Measurements from ENCODE around the gene FOXP1. TPM values are rescaled to one million over a fixed set of nuclear protein-coding genes. Genes with fewer than 3 reads are reported as not detected.

The FOXP1 gene
- total and polyA plus RNA-seq, 3 experiments from 2014 or later, result 142 to 185 (median 147) TPM

DNA sequence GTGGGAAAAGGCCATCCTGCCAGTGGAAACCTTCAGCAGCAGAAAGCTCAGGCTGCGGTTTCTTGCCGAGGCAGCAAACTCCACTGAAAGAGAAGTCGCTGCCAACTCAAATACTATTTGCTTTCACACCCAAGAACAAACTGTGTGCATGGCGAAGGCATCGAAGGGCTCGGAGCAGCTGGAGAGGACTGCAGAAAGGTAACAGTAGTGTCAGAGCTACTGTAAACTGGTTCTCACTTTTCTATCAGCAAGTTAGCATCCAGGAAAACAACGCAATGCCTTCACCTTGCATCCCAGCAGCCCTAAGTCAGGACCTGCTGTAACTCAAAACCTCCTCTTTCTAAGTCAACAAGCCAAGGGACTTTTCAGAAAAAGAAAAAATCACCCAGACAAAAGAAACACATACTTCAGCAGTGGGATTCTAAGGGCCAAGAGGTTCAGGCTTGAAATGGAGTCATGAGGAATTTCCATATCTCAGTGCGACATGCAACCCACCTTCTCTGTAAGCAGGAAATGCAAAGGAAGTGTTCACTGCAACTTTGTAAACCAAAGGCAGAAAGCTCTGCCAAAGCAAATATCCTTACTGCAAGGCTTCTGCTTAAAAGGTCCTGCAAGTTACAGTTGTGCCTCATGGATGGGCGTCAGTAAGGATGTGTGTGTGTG lies 193.5 kb downstream of the FOXP1 start:
- Histone ChIP-seq H3K27ac (ENCODE audit: low read depth, low read length) (peak overlapping the region; percentile 1), H3K36me3 (ENCODE audit: insufficient read depth, low read length) (no peaks in the 10 kb centered on the region), H3K9me3 (ENCODE audit: low read length) (no peaks in the 10 kb centered on the region), H3K27me3 (ENCODE audit: insufficient read depth, low read length, poor library complexity, severe bottlenecking) (no peaks in the 10 kb centered on the region), H3K4me1 (ENCODE audit: insufficient read depth, low read length) (peaks cover 76% of the 10 kb centered on the region), H3K4me3 (ENCODE audit: low read length) (peak overlapping the region; percentile 40)
- Mint-ChIP-seq H3K27me3 (no peaks in the 10 kb centered on the region), H3K4me1 (peaks cover 58 to 78% (median 73%) of the 10 kb centered on the region in 3 donors), H3K27ac (peak overlapping the region; percentile 66 to 88 (median 84)), H3K36me3 (peaks cover 0 to 11% (median 5%) of the 10 kb centered on the region in 3 donors), H3K9me3 (no peaks in the 10 kb centered on the region), H3K4me3 (peak overlapping the region in 6 of 7 donors; percentile 61 to 82 (median 70))
- DNase-seq, result peak in 1 of 5 donors; percentile 60
- ChIA-PET POLR2A (no interaction called here), CTCF (interaction anchor here (0.5 kb wide), 1 partner anchor 255 kb away, joined by 3 read pairs; no protein-coding TSS in a partner anchor)

DNA sequence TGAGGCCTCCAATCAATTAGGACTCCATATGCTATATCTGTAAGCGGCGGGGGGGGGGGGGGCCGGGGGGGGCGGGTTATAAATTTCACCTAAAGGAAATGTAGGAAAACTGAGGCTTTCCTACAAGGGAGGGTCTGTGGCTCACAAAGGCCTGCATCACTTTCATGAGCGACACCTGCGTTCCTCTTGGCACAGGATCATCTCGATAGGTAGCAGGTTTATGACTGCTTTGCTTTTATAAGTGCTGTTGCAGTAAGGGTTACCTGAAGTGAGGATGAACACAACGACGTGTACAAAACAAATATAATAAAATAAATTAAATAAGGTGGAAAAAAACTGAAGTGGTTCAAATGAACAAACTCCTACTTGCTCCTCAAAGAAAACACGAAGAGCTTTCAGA lies 194.3 kb downstream of the FOXP1 start:
- Histone ChIP-seq H3K4me3 (ENCODE audit: low read length) (no peak overlapping the region), H3K36me3 (ENCODE audit: insufficient read depth, low read length) (no peaks in the 10 kb centered on the region), H3K27ac (ENCODE audit: low read depth, low read length) (no peak overlapping the region), H3K27me3 (ENCODE audit: insufficient read depth, low read length, poor library complexity, severe bottlenecking) (no peaks in the 10 kb centered on the region), H3K4me1 (ENCODE audit: insufficient read depth, low read length) (peaks cover 83% of the 10 kb centered on the region), H3K9me3 (ENCODE audit: low read length) (no peaks in the 10 kb centered on the region)
- no peak for DNase-seq
- ChIA-PET POLR2A (no interaction called here), CTCF (interaction anchor here (0.5 kb wide), 1 partner anchor 254 kb away, joined by 3 read pairs; no protein-coding TSS in a partner anchor)
- peaks cover 65 to 84% (median 79%) of the 10 kb centered on the region in 3 donors for H3K4me1 Mint-ChIP-seq
- no peaks in the 10 kb centered on the region for H3K27me3 Mint-ChIP-seq
- H3K36me3 Mint-ChIP-seq, result peaks cover 0 to 10% (median 9%) of the 10 kb centered on the region in 3 donors
- H3K27ac Mint-ChIP-seq, result no peak overlapping the region
- no peak overlapping the region for H3K4me3 Mint-ChIP-seq
- no peaks in the 10 kb centered on the region for H3K9me3 Mint-ChIP-seq

DNA sequence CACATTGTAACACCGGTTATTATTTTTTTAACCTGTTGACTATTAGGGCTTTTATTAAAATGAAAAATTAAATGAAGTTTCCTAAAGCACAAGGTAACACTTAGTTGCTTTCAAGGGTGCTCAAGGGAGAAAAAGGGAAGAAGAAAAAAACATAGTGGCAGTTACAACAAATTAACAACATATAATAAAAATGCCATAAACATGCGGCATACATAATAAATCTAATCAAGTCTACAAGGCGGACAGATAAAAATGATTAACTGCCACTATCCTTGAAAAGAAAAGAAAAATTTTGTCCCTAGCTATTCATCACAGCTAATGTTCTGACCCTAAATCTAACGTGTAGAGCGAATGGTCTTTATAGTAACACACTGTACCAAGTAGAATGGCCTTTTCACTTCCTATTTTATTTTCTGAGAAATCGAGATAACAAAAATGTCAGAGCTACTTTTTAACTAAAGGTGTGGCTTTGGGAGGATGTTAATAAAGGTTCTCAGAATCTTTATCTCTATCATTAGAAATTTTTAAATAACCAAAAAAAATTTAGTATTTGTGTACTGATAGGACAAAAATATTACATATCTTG lies 194.9 kb downstream of the FOXP1 start:
- ChIA-PET CTCF (no interaction called here), POLR2A (no interaction called here)
- Mint-ChIP-seq H3K36me3 (peaks cover 0 to 9% (median 7%) of the 10 kb centered on the region in 3 donors), H3K27ac (peak overlapping the region in 1 of 8 donors; percentile 10), H3K4me1 (peaks cover 63 to 84% (median 79%) of the 10 kb centered on the region in 3 donors), H3K9me3 (no peaks in the 10 kb centered on the region), H3K27me3 (no peaks in the 10 kb centered on the region), H3K4me3 (no peak overlapping the region)
- Histone ChIP-seq H3K9me3 (ENCODE audit: low read length) (no peaks in the 10 kb centered on the region), H3K4me1 (ENCODE audit: insufficient read depth, low read length) (peaks cover 85% of the 10 kb centered on the region), H3K27ac (ENCODE audit: low read depth, low read length) (no peak overlapping the region), H3K27me3 (ENCODE audit: insufficient read depth, low read length, poor library complexity, severe bottlenecking) (no peaks in the 10 kb centered on the region), H3K4me3 (ENCODE audit: low read length) (no peak overlapping the region), H3K36me3 (ENCODE audit: insufficient read depth, low read length) (no peaks in the 10 kb centered on the region)
- DNase-seq, result no peak

DNA sequence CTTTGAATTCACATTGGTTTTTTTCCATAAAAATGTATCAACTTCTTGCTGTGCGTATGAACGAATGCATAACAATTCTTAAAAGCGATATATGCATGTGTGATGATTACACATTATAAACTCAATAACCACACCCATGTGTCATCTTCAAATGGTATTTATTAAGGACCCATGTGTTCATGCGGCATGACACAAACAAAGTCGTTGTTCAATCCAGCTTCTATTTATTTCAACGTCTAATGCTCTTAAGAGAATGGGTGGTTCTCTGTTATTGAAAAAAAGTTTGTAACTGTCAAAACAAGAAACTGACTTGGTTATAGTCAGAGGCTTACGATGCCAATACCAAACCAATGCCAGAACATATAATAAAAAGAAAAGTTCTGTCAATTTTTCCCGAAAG lies 195.9 kb downstream of the FOXP1 start:
- Histone ChIP-seq H3K27me3 (ENCODE audit: insufficient read depth, low read length, poor library complexity, severe bottlenecking) (no peaks in the 10 kb centered on the region), H3K9me3 (ENCODE audit: low read length) (no peaks in the 10 kb centered on the region), H3K36me3 (ENCODE audit: insufficient read depth, low read length) (no peaks in the 10 kb centered on the region), H3K4me1 (ENCODE audit: insufficient read depth, low read length) (peaks cover 85% of the 10 kb centered on the region), H3K4me3 (ENCODE audit: low read length) (no peak overlapping the region), H3K27ac (ENCODE audit: low read depth, low read length) (no peak overlapping the region)
- ChIA-PET POLR2A (no interaction called here), CTCF (no interaction called here)
- H3K27ac Mint-ChIP-seq, result no peak overlapping the region
- H3K27me3 Mint-ChIP-seq, result no peaks in the 10 kb centered on the region
- H3K4me3 Mint-ChIP-seq, result no peak overlapping the region
- DNase-seq, result no peak
- peaks cover 0 to 10% (median 8%) of the 10 kb centered on the region in 3 donors for H3K36me3 Mint-ChIP-seq
- no peaks in the 10 kb centered on the region for H3K9me3 Mint-ChIP-seq
- H3K4me1 Mint-ChIP-seq, result peaks cover 73 to 86% (median 83%) of the 10 kb centered on the region in 3 donors

DNA sequence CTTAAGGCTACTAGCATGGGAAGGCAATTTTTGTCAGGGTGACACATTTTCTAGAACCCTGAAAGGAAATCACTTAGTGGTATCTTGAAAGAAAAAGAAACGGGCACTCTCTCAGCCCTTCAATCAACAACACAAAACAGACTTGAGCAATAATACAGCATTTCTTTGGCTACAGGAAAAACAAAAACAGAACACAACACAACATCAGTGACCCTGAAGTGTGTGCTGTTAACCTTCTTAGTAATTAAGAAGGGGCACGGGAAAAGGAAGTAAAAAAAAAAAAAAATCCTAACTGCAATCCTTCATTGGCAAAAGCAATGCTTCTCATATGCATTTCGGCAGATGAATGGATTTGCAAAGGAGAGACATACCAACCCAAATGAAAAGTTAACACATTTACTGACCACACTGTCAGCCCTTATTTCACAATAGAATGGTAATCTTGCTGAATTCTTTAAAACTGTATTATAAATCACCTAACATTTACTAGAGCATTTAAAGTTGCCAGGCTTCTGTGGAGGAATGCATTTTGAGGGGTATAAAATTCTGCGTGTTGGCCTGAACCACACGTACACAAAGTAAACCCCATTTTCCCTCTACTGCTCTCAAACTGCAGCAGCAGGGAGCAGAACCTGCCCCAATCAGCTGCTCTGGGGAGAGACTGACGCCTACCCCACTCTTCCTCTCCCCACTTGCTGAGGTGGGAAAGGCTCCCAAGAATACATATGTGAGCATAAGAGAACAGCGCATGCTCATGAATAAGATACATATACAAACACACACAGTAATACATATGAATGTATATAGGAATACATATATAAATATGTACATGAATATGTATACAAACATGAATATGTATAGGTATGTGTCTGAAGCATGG lies 198.5 kb downstream of the FOXP1 start:
- Mint-ChIP-seq H3K4me1 (peaks cover 55 to 79% (median 66%) of the 10 kb centered on the region in 3 donors), H3K36me3 (peaks cover 4 to 12% (median 11%) of the 10 kb centered on the region in 3 donors), H3K27ac (peak overlapping the region in 5 of 8 donors; percentile 6 to 70 (median 64)), H3K4me3 (peak overlapping the region in 4 of 7 donors; percentile 8 to 33 (median 24)), H3K27me3 (no peaks in the 10 kb centered on the region), H3K9me3 (no peaks in the 10 kb centered on the region)
- H3K4me1 ChIP-seq (ENCODE audit: insufficient read depth, low read length), result peaks cover 64% of the 10 kb centered on the region
- ChIA-PET CTCF (no interaction called here), POLR2A (no interaction called here)
- H3K36me3 ChIP-seq (ENCODE audit: insufficient read depth, low read length), result no peaks in the 10 kb centered on the region
- H3K4me3 ChIP-seq (ENCODE audit: low read length), result no peak overlapping the region
- no peak for DNase-seq
- no peak overlapping the region for H3K27ac ChIP-seq (ENCODE audit: low read depth, low read length)
- no peaks in the 10 kb centered on the region for H3K27me3 ChIP-seq (ENCODE audit: insufficient read depth, low read length, poor library complexity, severe bottlenecking)
- no peaks in the 10 kb centered on the region for H3K9me3 ChIP-seq (ENCODE audit: low read length)

DNA sequence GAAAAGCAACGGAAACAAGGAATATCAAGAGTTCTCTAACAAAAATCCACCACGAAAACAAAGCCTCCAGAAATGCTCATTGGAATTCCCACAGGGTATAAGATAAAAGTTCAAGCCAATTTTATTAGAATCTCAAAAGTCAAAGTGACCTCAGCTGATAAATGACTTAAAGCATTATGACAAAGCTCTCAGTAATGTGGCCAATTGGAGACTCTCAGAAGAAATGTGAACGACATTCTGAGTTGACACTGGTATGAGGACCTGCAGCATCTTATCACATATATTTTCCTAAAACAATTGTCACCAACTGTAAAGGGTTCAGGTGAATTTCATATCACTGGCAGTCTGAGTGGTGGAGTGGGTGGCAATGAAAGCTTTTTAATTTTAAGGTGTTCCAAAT lies 199.1 kb downstream of the FOXP1 start:
- Mint-ChIP-seq H3K27ac (peak overlapping the region in 4 of 8 donors; percentile 44 to 70 (median 61)), H3K36me3 (peaks cover 4 to 16% (median 16%) of the 10 kb centered on the region in 3 donors), H3K4me1 (peaks cover 54 to 80% (median 67%) of the 10 kb centered on the region in 3 donors), H3K4me3 (peak overlapping the region in 3 of 7 donors; percentile 23 to 33 (median 26)), H3K9me3 (no peaks in the 10 kb centered on the region), H3K27me3 (no peaks in the 10 kb centered on the region)
- no peak for DNase-seq
- Histone ChIP-seq H3K9me3 (ENCODE audit: low read length) (no peaks in the 10 kb centered on the region), H3K27me3 (ENCODE audit: insufficient read depth, low read length, poor library complexity, severe bottlenecking) (no peaks in the 10 kb centered on the region), H3K27ac (ENCODE audit: low read depth, low read length) (no peak overlapping the region), H3K36me3 (ENCODE audit: insufficient read depth, low read length) (no peaks in the 10 kb centered on the region), H3K4me1 (ENCODE audit: insufficient read depth, low read length) (peaks cover 57% of the 10 kb centered on the region), H3K4me3 (ENCODE audit: low read length) (no peak overlapping the region)
- POLR2A ChIA-PET, result no interaction called here
- CTCF ChIA-PET, result no interaction called here

DNA sequence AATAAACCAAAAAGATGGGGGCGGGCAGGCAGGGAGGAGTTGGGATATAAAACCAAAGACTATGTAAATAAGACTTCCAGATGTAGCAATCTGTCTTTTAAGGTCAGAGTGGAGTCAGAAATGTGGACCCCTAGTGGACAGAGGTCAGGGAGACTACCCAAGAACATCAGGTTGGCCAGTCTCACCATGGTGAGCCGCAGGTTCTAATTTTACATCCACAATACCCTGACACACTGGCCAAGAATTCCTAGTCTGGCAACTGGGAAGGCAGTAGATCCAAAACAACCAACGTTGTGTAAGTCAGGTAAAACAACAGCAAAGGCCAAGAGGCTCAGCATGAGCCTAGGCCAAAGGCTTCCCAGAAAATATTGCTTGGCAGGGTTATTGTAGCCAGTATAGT lies 203.4 kb downstream of the FOXP1 start:
- no peaks in the 10 kb centered on the region for H3K9me3 Mint-ChIP-seq
- peaks cover 4 to 23% (median 16%) of the 10 kb centered on the region in 3 donors for H3K36me3 Mint-ChIP-seq
- H3K27ac Mint-ChIP-seq, result peak overlapping the region in 2 of 8 donors; percentile 32 to 53
- H3K27me3 Mint-ChIP-seq, result no peaks in the 10 kb centered on the region
- peaks cover 39% of the 10 kb centered on the region for H3K4me1 ChIP-seq (ENCODE audit: insufficient read depth, low read length)
- no peaks in the 10 kb centered on the region for H3K9me3 ChIP-seq (ENCODE audit: low read length)
- POLR2A ChIA-PET, result no interaction called here
- no peaks in the 10 kb centered on the region for H3K36me3 ChIP-seq (ENCODE audit: insufficient read depth, low read length)
- no peak overlapping the region for H3K27ac ChIP-seq (ENCODE audit: low read depth, low read length)
- H3K4me3 Mint-ChIP-seq, result no peak overlapping the region
- peaks cover 31 to 80% (median 52%) of the 10 kb centered on the region in 3 donors for H3K4me1 Mint-ChIP-seq
- DNase-seq, result no peak
- H3K27me3 ChIP-seq (ENCODE audit: insufficient read depth, low read length, poor library complexity, severe bottlenecking), result no peaks in the 10 kb centered on the region
- H3K4me3 ChIP-seq (ENCODE audit: low read length), result no peak overlapping the region
- CTCF ChIA-PET, result no interaction called here

DNA sequence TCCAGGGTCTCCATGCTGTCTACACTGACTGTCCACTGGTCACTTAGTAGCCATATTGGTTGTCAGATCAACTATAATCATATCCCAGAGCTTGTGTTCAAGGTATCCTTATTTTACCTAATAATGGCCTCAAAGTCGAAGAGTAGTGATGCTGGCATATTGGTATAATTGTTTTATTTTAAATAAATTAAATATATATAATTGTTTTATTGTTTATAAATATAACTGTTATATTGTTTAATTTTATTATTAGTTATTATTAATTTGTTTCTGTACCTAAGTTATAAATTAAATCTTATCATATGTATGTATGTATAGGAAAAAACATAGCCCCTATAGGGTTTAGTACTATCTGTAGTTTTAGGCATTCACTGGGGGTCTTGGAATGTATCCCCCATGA lies 205.0 kb downstream of the FOXP1 start:
- no peak overlapping the region for H3K27ac Mint-ChIP-seq
- no peak overlapping the region for H3K27ac ChIP-seq (ENCODE audit: low read depth, low read length)
- H3K36me3 ChIP-seq (ENCODE audit: insufficient read depth, low read length), result no peaks in the 10 kb centered on the region
- no peak overlapping the region for H3K4me3 Mint-ChIP-seq
- no peaks in the 10 kb centered on the region for H3K27me3 ChIP-seq (ENCODE audit: insufficient read depth, low read length, poor library complexity, severe bottlenecking)
- ChIA-PET POLR2A (no interaction called here), CTCF (no interaction called here)
- peaks cover 4 to 24% (median 12%) of the 10 kb centered on the region in 3 donors for H3K36me3 Mint-ChIP-seq
- no peaks in the 10 kb centered on the region for H3K9me3 Mint-ChIP-seq
- peaks cover 39% of the 10 kb centered on the region for H3K4me1 ChIP-seq (ENCODE audit: insufficient read depth, low read length)
- H3K9me3 ChIP-seq (ENCODE audit: low read length), result no peaks in the 10 kb centered on the region
- DNase-seq, result no peak
- no peaks in the 10 kb centered on the region for H3K27me3 Mint-ChIP-seq
- H3K4me3 ChIP-seq (ENCODE audit: low read length), result no peak overlapping the region
- H3K4me1 Mint-ChIP-seq, result peaks cover 29 to 78% (median 49%) of the 10 kb centered on the region in 3 donors

Measured in CD8-positive, alpha-beta memory T cell (primary cell).